GM10248 (cell line): Measurements from ENCODE around the gene G3BP1.
"Not testable (repeated sequence)": the region's sequence is repeated elsewhere in the genome, so short reads cannot be mapped to it uniquely, and the experiment has no call there.

Experiments
- CTCF ChIA-PET: fragments of 300-600 bp; sonication (Branson Sonifier 250); formaldehyde crosslinking; extraction: SDS; loops from one replicate; lab custom pipeline; 2021; ENCODE audit warnings: antibody characterized with exemption; lab: Yijun Ruan, JAX
- POLR2A ChIA-PET: fragments of 350-650 bp; sonication (Branson Sonifier 250); formaldehyde crosslinking; extraction: SDS; loops from one replicate; lab custom pipeline; 2020; ENCODE audit warnings: antibody characterized with exemption; lab: Yijun Ruan, JAX
- DNase-seq: peaks from one replicate; pipeline ENCODE4 v3.0.0; 2012; ENCODE audit errors: extremely low spot score
- CTCF ChIP-seq: IDR thresholded peaks from 2 replicates; pipeline ENCODE4 v1.5.1; 2012; ENCODE audit warnings: mild to moderate bottlenecking, low read depth; ENCODE audit errors: extremely low read depth, missing control alignments, control extremely low read depth

Gene G3BP1

GRCh38 chr5:151772846-151773561 lies 1.2 kb downstream of the G3BP1 start:
- no peak for TF ChIP-seq CTCF
- CTCF ChIA-PET: interaction anchor here (2.1 to 11.9 kb wide), 9 partner anchors 9 to 370 kb away, joined by 5 to 155 read pairs (median 9); partner anchors contain the start of gene ATOX1
- POLR2A ChIA-PET: interaction anchor here (0.7 to 3.1 kb wide), 3 partner anchors 15 to 113 kb away, joined by 3 to 18 read pairs (median 3); partner anchors contain the start of gene ATOX1
- no peak for DNase-seq

- no peak for TF ChIP-seq CTCF
- POLR2A ChIA-PET: no interaction called here
- DNase-seq: no peak
- CTCF ChIA-PET: interaction anchor here (0.9 to 11.9 kb wide), 9 partner anchors 8 to 369 kb away, joined by 3 to 155 read pairs (median 6); partner anchors contain the start of gene ATOX1
These were observed 2.2 kb downstream of the G3BP1 start for GRCh38 chr5:151773951-151774350.

GRCh38 chr5:151775025-151775606 lies 3.4 kb downstream of the G3BP1 start:
- ChIA-PET POLR2A (interaction anchor here (0.9 kb wide), 1 partner anchor 14 kb away, joined by 3 read pairs; no protein-coding TSS in a partner anchor), CTCF (interaction anchor here (0.8 to 11.9 kb wide), 6 partner anchors 10 to 123 kb away, joined by 3 to 155 read pairs (median 8); partner anchors contain the start of gene ATOX1)
- no peak for TF ChIP-seq CTCF
- DNase-seq: no peak

DNA sequence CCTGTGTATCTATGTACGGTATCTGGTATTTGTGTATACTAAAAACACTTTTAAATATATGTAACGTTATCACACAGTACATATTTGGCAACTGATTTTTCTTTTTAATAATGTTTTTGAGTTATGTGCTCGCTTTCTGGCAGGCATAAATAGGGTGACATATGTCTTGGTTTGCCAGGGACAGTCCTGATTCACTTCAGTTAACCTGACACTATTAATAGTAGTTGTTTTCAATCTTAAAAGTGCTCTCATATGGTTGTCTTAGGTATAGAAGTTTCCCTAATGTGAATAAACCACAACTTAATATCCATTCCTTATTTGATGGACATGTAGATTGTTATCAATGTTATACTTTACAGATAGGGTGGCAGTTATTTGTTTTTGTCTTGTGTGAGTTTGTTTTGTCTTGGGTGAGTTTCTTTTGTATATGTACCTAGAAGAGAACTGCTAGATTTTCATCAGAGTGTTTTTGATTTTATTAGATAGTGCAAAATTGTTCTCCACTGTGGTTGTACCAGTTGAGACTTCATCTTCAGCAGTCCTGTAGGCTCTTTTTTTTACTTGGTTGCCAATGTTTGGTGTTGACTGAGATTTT lies 7.9 kb downstream of the G3BP1 start:
- ChIA-PET CTCF (no interaction called here), POLR2A (no interaction called here)
- no peak for TF ChIP-seq CTCF
- DNase-seq: no peak

DNA sequence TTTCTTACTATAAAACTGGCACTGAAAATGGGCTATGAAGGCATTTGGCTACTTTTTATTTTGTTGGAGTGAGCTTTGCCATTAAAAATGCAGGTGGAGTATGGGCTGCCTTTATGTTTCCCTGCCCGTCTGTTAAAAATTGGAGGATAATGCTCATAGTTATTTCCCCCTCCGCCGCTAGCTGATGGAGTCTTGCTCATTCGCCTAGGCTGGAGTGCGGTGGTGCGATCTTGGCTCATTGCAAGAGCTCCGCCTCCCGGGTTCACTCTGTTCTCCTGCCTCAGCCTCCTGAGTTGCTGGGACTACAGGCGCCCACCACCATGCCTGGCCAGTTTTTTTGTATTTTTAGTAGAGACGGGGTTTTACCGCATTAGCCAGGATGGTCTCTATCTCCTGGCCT lies 8.6 kb downstream of the G3BP1 start:
- DNase-seq: no peak
- CTCF ChIA-PET: no interaction called here
- TF ChIP-seq CTCF: no peak
- POLR2A ChIA-PET: interaction anchor here (0.5 kb wide), 1 partner anchor 24 kb away, joined by 6 read pairs; no protein-coding TSS in a partner anchor

DNA sequence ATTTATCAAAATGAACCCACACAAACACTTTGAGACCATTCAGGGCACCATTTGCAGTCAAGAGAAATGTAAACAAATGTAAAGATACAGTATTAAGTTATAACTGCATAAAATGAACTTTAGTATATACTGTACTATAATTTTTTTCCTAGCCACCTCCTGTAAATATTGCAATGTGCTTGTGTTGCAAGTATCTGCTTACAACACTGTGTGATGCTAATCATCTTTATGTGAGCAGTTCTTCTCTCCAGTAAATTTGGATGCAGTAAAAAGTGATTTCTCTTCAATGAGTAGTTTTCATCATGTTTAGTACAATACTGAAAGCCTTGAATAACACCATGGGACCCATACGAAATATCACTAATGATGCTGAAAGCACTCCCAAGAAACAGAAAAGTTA lies 9.4 kb downstream of the G3BP1 start:
- no peak for DNase-seq
- POLR2A ChIA-PET: no interaction called here
- no peak for TF ChIP-seq CTCF
- CTCF ChIA-PET: interaction anchor here (0.9 to 1.4 kb wide), 5 partner anchors 8 to 138 kb away, joined by 3 to 6 read pairs (median 3); partner anchors contain the start of genes ATOX1 and G3BP1

DNA sequence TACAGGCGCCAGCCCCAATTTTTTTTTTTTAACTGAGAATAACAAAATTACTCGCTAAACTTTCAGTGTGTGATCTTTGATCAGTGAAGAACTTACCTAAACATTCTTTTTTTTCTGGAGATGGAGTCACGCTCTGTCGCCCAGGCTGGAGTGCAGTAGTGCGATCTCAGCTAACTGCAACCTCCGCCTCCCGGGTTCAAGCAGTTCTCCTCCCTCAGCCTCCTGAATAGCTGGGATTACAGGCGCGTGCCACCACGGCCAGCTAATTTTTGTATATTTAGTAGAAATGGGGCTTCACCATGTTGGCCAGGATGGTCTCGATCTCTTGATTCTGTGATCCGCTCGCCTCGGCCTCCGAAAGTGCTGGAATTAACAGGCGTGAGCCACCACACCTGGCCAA lies 11.9 kb downstream of the G3BP1 start:
- CTCF ChIA-PET: interaction anchor here (0.9 to 2.0 kb wide), 4 partner anchors 12 to 359 kb away, joined by 3 to 8 read pairs (median 3); partner anchors contain the start of gene G3BP1
- POLR2A ChIA-PET: interaction anchor here (1.3 kb wide), 1 partner anchor 12 kb away, joined by 3 read pairs; the partner anchor contains the start of gene G3BP1
- not testable (repeated sequence) for DNase-seq
